Measurements from ENCODE around the gene C1GALT1. TPM values are rescaled to one million over a fixed set of nuclear protein-coding genes. Genes with fewer than 3 reads are reported as not detected.

Gene C1GALT1
- total RNA-seq, 2 experiments from 2014 or later: 45.9 to 55.8 TPM

- CTCF ChIA-PET: no interaction called here
- no peak overlapping the region for H3K27ac Mint-ChIP-seq
- H3K4me1 Mint-ChIP-seq: peaks cover 8% of the 10 kb centered on the region
- H3K36me3 Mint-ChIP-seq: peaks cover 28% of the 10 kb centered on the region
- H3K9me3 Mint-ChIP-seq (ENCODE audit: low read depth): peaks cover 5% of the 10 kb centered on the region
- ATAC-seq: no peak
- H3K27me3 Mint-ChIP-seq: no peaks in the 10 kb centered on the region
- no peak overlapping the region for H3K4me3 Mint-ChIP-seq
- no peak for DNase-seq
Observed at GRCh38 chr7:7177044-7177517, 5.3 kb upstream of the C1GALT1 start.

- H3K27me3 Mint-ChIP-seq: no peaks in the 10 kb centered on the region
- peaks cover 3% of the 10 kb centered on the region for H3K9me3 Mint-ChIP-seq (ENCODE audit: low read depth)
- DNase-seq (no peak), ATAC-seq (no peak)
- H3K4me1 Mint-ChIP-seq: peaks cover 8% of the 10 kb centered on the region
- H3K4me3 Mint-ChIP-seq: no peak overlapping the region
- CTCF ChIA-PET: interaction anchor here (0.7 kb wide), 1 partner anchor 32 kb away, joined by 3 read pairs; no protein-coding TSS in a partner anchor
- peaks cover 18% of the 10 kb centered on the region for H3K36me3 Mint-ChIP-seq
- H3K27ac Mint-ChIP-seq: no peak overlapping the region
Observed at GRCh38 chr7:7178081-7178480, 4.3 kb upstream of the C1GALT1 start.

GRCh38 chr7:7178906-7179305, 3.4 kb upstream of the C1GALT1 start:
- Mint-ChIP-seq H3K27me3 (no peaks in the 10 kb centered on the region), H3K27ac (no peak overlapping the region), H3K36me3 (peaks cover 17% of the 10 kb centered on the region), H3K9me3 (ENCODE audit: low read depth) (peaks cover 3% of the 10 kb centered on the region), H3K4me1 (peaks cover 11% of the 10 kb centered on the region), H3K4me3 (no peak overlapping the region)
- CTCF ChIA-PET: no interaction called here
- no peak for ATAC-seq
- no peak for DNase-seq

- Mint-ChIP-seq H3K4me1 (peaks cover 27% of the 10 kb centered on the region), H3K9me3 (ENCODE audit: low read depth) (no peaks in the 10 kb centered on the region), H3K36me3 (peaks cover 20% of the 10 kb centered on the region), H3K4me3 (peak overlapping the region; percentile 84), H3K27me3 (no peaks in the 10 kb centered on the region), H3K27ac (peak overlapping the region; percentile 98)
- ATAC-seq (no peak), DNase-seq (no peak)
- CTCF ChIA-PET: interaction anchor here (1.0 to 2.5 kb wide), 5 partner anchors 8 to 245 kb away, joined by 3 to 29 read pairs (median 3); no protein-coding TSS in a partner anchor
Observed at GRCh38 chr7:7180725-7181449, 1.5 kb upstream of the C1GALT1 start.

- peak; percentile 46 for ATAC-seq
- peak; percentile 74 for DNase-seq
- Mint-ChIP-seq H3K4me1 (peaks cover 29% of the 10 kb centered on the region), H3K36me3 (peaks cover 19% of the 10 kb centered on the region), H3K4me3 (peak overlapping the region; percentile 84), H3K27me3 (no peaks in the 10 kb centered on the region), H3K27ac (peak overlapping the region; percentile 98), H3K9me3 (ENCODE audit: low read depth) (no peaks in the 10 kb centered on the region)
- CTCF ChIA-PET: interaction anchor here (1.0 to 2.5 kb wide), 9 partner anchors 9 to 459 kb away, joined by 3 to 29 read pairs (median 5); partner anchors contain the start of gene UMAD1
Observed at GRCh38 chr7:7181519-7182155, 707 bp upstream of the C1GALT1 start.

- Mint-ChIP-seq H3K27ac (peak overlapping the region; percentile 98), H3K36me3 (peaks cover 17% of the 10 kb centered on the region), H3K27me3 (no peaks in the 10 kb centered on the region), H3K4me3 (peak overlapping the region; percentile 84), H3K9me3 (ENCODE audit: low read depth) (no peaks in the 10 kb centered on the region), H3K4me1 (peaks cover 27% of the 10 kb centered on the region)
- peak; percentile 70 for DNase-seq
- CTCF ChIA-PET: interaction anchor here (0.6 to 1.7 kb wide), 9 partner anchors 9 to 1113 kb away, joined by 3 to 8 read pairs (median 3); no protein-coding TSS in a partner anchor
- peak; percentile 31 for ATAC-seq
Observed at GRCh38 chr7:7183061-7183837, 905 bp downstream of the C1GALT1 start.

GRCh38 chr7:7183838-7184463, 1.6 kb downstream of the C1GALT1 start:
- DNase-seq (no peak), ATAC-seq (no peak)
- H3K27me3 Mint-ChIP-seq: no peaks in the 10 kb centered on the region
- H3K4me3 Mint-ChIP-seq: peak overlapping the region; percentile 84
- peaks cover 17% of the 10 kb centered on the region for H3K36me3 Mint-ChIP-seq
- no peaks in the 10 kb centered on the region for H3K9me3 Mint-ChIP-seq (ENCODE audit: low read depth)
- CTCF ChIA-PET: interaction anchor here (0.9 to 1.7 kb wide), 8 partner anchors 18 to 1112 kb away, joined by 3 to 8 read pairs (median 3); no protein-coding TSS in a partner anchor
- H3K27ac Mint-ChIP-seq: peak overlapping the region; percentile 98
- H3K4me1 Mint-ChIP-seq: peaks cover 29% of the 10 kb centered on the region

- Mint-ChIP-seq H3K9me3 (ENCODE audit: low read depth) (no peaks in the 10 kb centered on the region), H3K27ac (no peak overlapping the region), H3K27me3 (no peaks in the 10 kb centered on the region), H3K4me1 (peaks cover 29% of the 10 kb centered on the region), H3K36me3 (peaks cover 22% of the 10 kb centered on the region), H3K4me3 (no peak overlapping the region)
- CTCF ChIA-PET: interaction anchor here (1.7 kb wide), 1 partner anchor 82 kb away, joined by 8 read pairs; no protein-coding TSS in a partner anchor
- ATAC-seq (no peak), DNase-seq (no peak)
Observed at GRCh38 chr7:7185371-7185989, 3.1 kb downstream of the C1GALT1 start.

- H3K27me3 Mint-ChIP-seq: no peaks in the 10 kb centered on the region
- H3K4me1 Mint-ChIP-seq: peaks cover 32% of the 10 kb centered on the region
- ATAC-seq (no peak), DNase-seq (no peak)
- H3K4me3 Mint-ChIP-seq: no peak overlapping the region
- CTCF ChIA-PET: no interaction called here
- H3K27ac Mint-ChIP-seq: no peak overlapping the region
- peaks cover 46% of the 10 kb centered on the region for H3K36me3 Mint-ChIP-seq
- peaks cover 6% of the 10 kb centered on the region for H3K9me3 Mint-ChIP-seq (ENCODE audit: low read depth)
Observed at GRCh38 chr7:7188091-7188490, 5.7 kb downstream of the C1GALT1 start.

- ATAC-seq (no peak), DNase-seq (no peak)
- CTCF ChIA-PET: no interaction called here
- H3K27me3 Mint-ChIP-seq: no peaks in the 10 kb centered on the region
- H3K36me3 Mint-ChIP-seq: peaks cover 51% of the 10 kb centered on the region
- H3K27ac Mint-ChIP-seq: no peak overlapping the region
- H3K9me3 Mint-ChIP-seq (ENCODE audit: low read depth): peaks cover 8% of the 10 kb centered on the region
- H3K4me3 Mint-ChIP-seq: no peak overlapping the region
- H3K4me1 Mint-ChIP-seq: peaks cover 37% of the 10 kb centered on the region
Observed at GRCh38 chr7:7188742-7189141, 6.4 kb downstream of the C1GALT1 start.

GRCh38 chr7:7190142-7190541, 7.8 kb downstream of the C1GALT1 start:
- H3K27ac Mint-ChIP-seq: no peak overlapping the region
- DNase-seq (no peak), ATAC-seq (no peak)
- CTCF ChIA-PET: no interaction called here
- peaks cover 39% of the 10 kb centered on the region for H3K4me1 Mint-ChIP-seq
- no peak overlapping the region for H3K4me3 Mint-ChIP-seq
- H3K9me3 Mint-ChIP-seq (ENCODE audit: low read depth): peaks cover 17% of the 10 kb centered on the region
- no peaks in the 10 kb centered on the region for H3K27me3 Mint-ChIP-seq
- H3K36me3 Mint-ChIP-seq: peaks cover 59% of the 10 kb centered on the region

- ATAC-seq (no peak), DNase-seq (no peak)
- Mint-ChIP-seq H3K27ac (no peak overlapping the region), H3K4me1 (peaks cover 34% of the 10 kb centered on the region), H3K4me3 (no peak overlapping the region), H3K27me3 (no peaks in the 10 kb centered on the region), H3K36me3 (peaks cover 61% of the 10 kb centered on the region), H3K9me3 (ENCODE audit: low read depth) (peaks cover 20% of the 10 kb centered on the region)
- CTCF ChIA-PET: no interaction called here
Observed at GRCh38 chr7:7191137-7191536, 8.8 kb downstream of the C1GALT1 start.
